ENCODE measurements around the gene UCP2.

GRCh38 chr11:73961321-73961720, 21.3 kb downstream of the UCP2 start:
- TF ChIP-seq, protein P1, sequence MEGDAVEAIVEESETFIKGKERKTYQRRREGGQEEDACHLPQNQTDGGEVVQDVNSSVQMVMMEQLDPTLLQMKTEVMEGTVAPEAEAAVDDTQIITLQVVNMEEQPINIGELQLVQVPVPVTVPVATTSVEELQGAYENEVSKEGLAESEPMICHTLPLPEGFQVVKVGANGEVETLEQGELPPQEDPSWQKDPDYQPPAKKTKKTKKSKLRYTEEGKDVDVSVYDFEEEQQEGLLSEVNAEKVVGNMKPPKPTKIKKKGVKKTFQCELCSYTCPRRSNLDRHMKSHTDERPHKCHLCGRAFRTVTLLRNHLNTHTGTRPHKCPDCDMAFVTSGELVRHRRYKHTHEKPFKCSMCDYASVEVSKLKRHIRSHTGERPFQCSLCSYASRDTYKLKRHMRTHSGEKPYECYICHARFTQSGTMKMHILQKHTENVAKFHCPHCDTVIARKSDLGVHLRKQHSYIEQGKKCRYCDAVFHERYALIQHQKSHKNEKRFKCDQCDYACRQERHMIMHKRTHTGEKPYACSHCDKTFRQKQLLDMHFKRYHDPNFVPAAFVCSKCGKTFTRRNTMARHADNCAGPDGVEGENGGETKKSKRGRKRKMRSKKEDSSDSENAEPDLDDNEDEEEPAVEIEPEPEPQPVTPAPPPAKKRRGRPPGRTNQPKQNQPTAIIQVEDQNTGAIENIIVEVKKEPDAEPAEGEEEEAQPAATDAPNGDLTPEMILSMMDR (IDR thresholded peaks at IDR 0.05), result no peak
- no peak for TF ChIP-seq EZH2phosphoT487 (IDR thresholded peaks at IDR 0.05)
- TF ChIP-seq EZH2 (IDR thresholded peaks at IDR 0.05), result no peak

Measured in neural progenitor cell (in vitro differentiated cells).